H9 (cell line): ENCODE data around the gene CABLES2. TPM values are rescaled to one million over a fixed set of nuclear protein-coding genes. Genes with fewer than 3 reads are reported as not detected.
"Not testable (repeated sequence)": the region's sequence is repeated elsewhere in the genome, so short reads cannot be mapped to it uniquely, and the experiment has no call there.

Experiments
- DNase-seq: peaks from one replicate; pipeline ENCODE4 v3.0.0-alpha.2; 2017
- H2AFZ ChIP-seq: one replicate; pipeline ENCODE4 v1.6.1; 2013; ENCODE audit warnings: mild to moderate bottlenecking, low read length, control low read depth, moderate library complexity
- H2AK5ac ChIP-seq: 2 replicates; pipeline ENCODE4 v1.6.1; 2013; ENCODE audit warnings: low read length, control low read depth, mixed read lengths; ENCODE audit not compliant: insufficient read length
- H2BK120ac ChIP-seq: one replicate; pipeline ENCODE4 v1.6.1; 2013; ENCODE audit warnings: low read depth, mild to moderate bottlenecking, low read length, control low read depth, inconsistent platforms; ENCODE audit not compliant: poor library complexity, severe bottlenecking
- H2BK12ac ChIP-seq: 2 replicates; pipeline ENCODE4 v1.6.1; 2013; ENCODE audit warnings: low read length, control low read depth, mixed read lengths, low read depth; ENCODE audit not compliant: insufficient read length
- H2BK15ac ChIP-seq: 2 replicates; pipeline ENCODE4 v1.6.1; 2013; ENCODE audit warnings: low read depth, low read length, control low read depth
- H2BK20ac ChIP-seq: one replicate; pipeline ENCODE4 v1.6.1; 2013; ENCODE audit warnings: low read depth, mild to moderate bottlenecking, low read length, control low read depth, inconsistent platforms; ENCODE audit not compliant: poor library complexity, severe bottlenecking
- H2BK5ac ChIP-seq: 2 replicates; pipeline ENCODE4 v1.6.1; 2013; ENCODE audit warnings: low read length, control low read depth, mixed read lengths; ENCODE audit not compliant: insufficient read length
- H3K14ac ChIP-seq: 2 replicates; pipeline ENCODE4 v1.6.1; 2013; ENCODE audit warnings: low read length, control low read depth; ENCODE audit not compliant: insufficient read depth
- H3K18ac ChIP-seq: 2 replicates; pipeline ENCODE4 v1.6.1; 2013; ENCODE audit warnings: low read depth, mild to moderate bottlenecking, mixed read lengths, low read length, control low read depth; ENCODE audit not compliant: insufficient read length
- H3K23ac ChIP-seq: 2 replicates; pipeline ENCODE4 v1.6.1; 2013; ENCODE audit warnings: low read length, control low read depth, mixed read lengths, low read depth; ENCODE audit not compliant: insufficient read length
- H3K23me2 ChIP-seq: 2 replicates; pipeline ENCODE4 v1.6.1; 2013; ENCODE audit warnings: low read depth, mild to moderate bottlenecking, mixed read lengths, low read length, control low read depth; ENCODE audit not compliant: insufficient read length, poor library complexity, severe bottlenecking
- H3K27ac ChIP-seq: 2 replicates; pipeline ENCODE4 v1.5.1; 2013; ENCODE audit warnings: low read length, control low read depth, mixed read lengths, low read depth; ENCODE audit not compliant: insufficient read length
- H3K27me3 ChIP-seq: 2 replicates; pipeline ENCODE4 v1.6.1; 2013; ENCODE audit warnings: low read length, control low read depth, inconsistent platforms; ENCODE audit not compliant: insufficient read depth
- H3K4ac ChIP-seq: 2 replicates; pipeline ENCODE4 v1.6.1; 2013; ENCODE audit warnings: low read depth, mild to moderate bottlenecking, control low read depth, inconsistent platforms, low read length, moderate library complexity
- H3K4me1 ChIP-seq: 2 replicates; pipeline ENCODE4 v1.6.1; 2013; ENCODE audit warnings: low read length, control low read depth, inconsistent platforms; ENCODE audit not compliant: insufficient read depth
- H3K4me2 ChIP-seq: 2 replicates; pipeline ENCODE4 v1.6.1; 2013; ENCODE audit warnings: low read length, control low read depth, mixed read lengths; ENCODE audit not compliant: insufficient read length, insufficient read depth
- H3K56ac ChIP-seq: 2 replicates; pipeline ENCODE4 v1.6.1; 2013; ENCODE audit warnings: low read depth, mild to moderate bottlenecking, mixed read lengths, low read length, control low read depth; ENCODE audit not compliant: insufficient read length
- H3K79me1 ChIP-seq: 2 replicates; pipeline ENCODE4 v1.6.1; 2013; ENCODE audit warnings: low read depth, mild to moderate bottlenecking, moderate library complexity, low read length, control low read depth, inconsistent platforms; ENCODE audit not compliant: insufficient read depth, poor library complexity, severe bottlenecking
- H3K79me2 ChIP-seq: 2 replicates; pipeline ENCODE4 v1.6.1; 2013; ENCODE audit warnings: low read length, control low read depth, inconsistent platforms; ENCODE audit not compliant: insufficient read depth
- H3K9ac ChIP-seq: 2 replicates; pipeline ENCODE4 v1.6.1; 2013; ENCODE audit warnings: low read length, control low read depth, mixed read lengths; ENCODE audit not compliant: insufficient read length; ENCODE audit errors: extremely low read depth
- H3K9me3 ChIP-seq: one replicate; pipeline ENCODE4 v1.6.1; 2013; ENCODE audit warnings: low read depth, low read length, inconsistent platforms; ENCODE audit not compliant: control insufficient read depth
- H3T11ph ChIP-seq: one replicate; pipeline ENCODE4 v1.6.1; 2013; ENCODE audit warnings: mild to moderate bottlenecking, low read length, control low read depth, inconsistent platforms
- H4K20me1 ChIP-seq: one replicate; pipeline ENCODE4 v1.6.1; 2013; ENCODE audit not compliant: control insufficient read depth, insufficient read length, insufficient read depth
- H4K5ac ChIP-seq: 2 replicates; pipeline ENCODE4 v1.6.1; 2013; ENCODE audit warnings: low read depth, mild to moderate bottlenecking, mixed read lengths, low read length, control low read depth; ENCODE audit not compliant: insufficient read length
- H4K8ac ChIP-seq: replicated peaks from 2 replicates; pipeline ENCODE4 v1.6.1; 2013; ENCODE audit warnings: low read length, control low read depth, mixed read lengths, low read depth; ENCODE audit not compliant: insufficient read length
- H4K91ac ChIP-seq: 2 replicates; pipeline ENCODE4 v1.6.1; 2013; ENCODE audit warnings: low read depth, mild to moderate bottlenecking, moderate library complexity, mixed read lengths, low read length, control low read depth; ENCODE audit not compliant: insufficient read length
- H3K27ac Mint-ChIP-seq, 3 experiments: 2 replicates in 2 of 3; 3 replicates in 1 of 3; pipeline ENCODE4 v1.8.0; 2020 to 2021; ENCODE audit warnings: mixed read lengths in 3 of 3, mild to moderate bottlenecking in 1 of 3, moderate library complexity in 1 of 3
- H3K27me3 Mint-ChIP-seq: 2 replicates; pipeline ENCODE4 v1.8.0; 2021; ENCODE audit warnings: low read depth, mild to moderate bottlenecking, moderate library complexity, mixed read lengths
- H3K36me3 Mint-ChIP-seq, 3 experiments: 2 replicates in 2 of 3; 3 replicates in 1 of 3; pipeline ENCODE4 v1.8.0; 2020 to 2021; ENCODE audit warnings: low read depth in 3 of 3, mixed read lengths in 3 of 3; ENCODE audit not compliant: insufficient read depth in 1 of 3
- H3K4me1 Mint-ChIP-seq, 2 experiments: 2 replicates each; pipeline ENCODE4 v1.8.0; 2020; ENCODE audit warnings: mixed read lengths in 2 of 2
- H3K4me3 Mint-ChIP-seq, 2 experiments: 2 replicates in 1 of 2; 3 replicates in 1 of 2; pipeline ENCODE4 v1.8.0; 2020 to 2021; ENCODE audit warnings: mild to moderate bottlenecking in 2 of 2, mixed read lengths in 2 of 2, moderate library complexity in 1 of 2
- H3K9me3 Mint-ChIP-seq, 2 experiments: 2 replicates in 1 of 2; 3 replicates in 1 of 2; pipeline ENCODE4 v1.8.0; 2020; ENCODE audit warnings: mild to moderate bottlenecking in 2 of 2, mixed read lengths in 2 of 2, moderate library complexity in 1 of 2
- WGBS: extraction: QIAGEN DNeasy Blood & Tissue Kit; methylation state at CpG from one replicate; pipeline ENCODE4 v1.1.7; 2013; ENCODE audit warnings: missing lambda C conversion rate, low lambda C conversion rate, mixed read lengths; ENCODE audit not compliant: insufficient read length; ENCODE audit errors: extremely low coverage; 5-methylcytosine and 5-hydroxymethylcytosine counted together
- total RNA-seq: library from RNA; stranded (reverse); gene quantifications from 2 replicates; pipeline ENCODE4 v1.2.1, GENCODE V29; 2021
- TF ChIP-seq, protein P1 (sequence below): fragments of 200-600 bp; sonication (generic); conservative IDR thresholded peaks from 3 replicates; pipeline ENCODE4 v1.8.0; 2021; ENCODE audit warnings: antibody characterized with exemption, mild to moderate bottlenecking

Gene CABLES2
- total RNA-seq, 1 experiment from 2014 or later = 10.8 TPM

DNA sequence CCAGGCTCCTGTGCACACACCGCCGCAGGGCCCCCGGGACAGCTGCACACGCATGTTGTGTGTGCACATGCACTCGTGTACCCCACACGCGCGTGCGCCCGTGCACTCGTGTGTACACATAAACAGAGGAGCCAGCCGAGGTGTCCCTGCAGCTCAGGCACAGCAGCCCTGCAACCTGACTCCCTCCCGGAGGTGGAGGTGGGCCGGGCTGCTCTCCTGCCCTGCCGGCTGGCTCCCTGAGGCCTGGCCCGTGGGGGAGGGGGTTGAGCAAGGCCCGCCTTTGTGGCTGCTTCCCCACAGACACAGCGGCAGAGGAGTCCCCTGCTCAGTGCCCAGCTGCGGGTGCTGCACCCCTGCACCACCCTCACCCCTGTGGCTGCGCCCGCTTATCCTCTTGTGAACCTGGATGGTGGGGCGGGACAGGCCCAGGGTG is 19.6 kb upstream of the CABLES2 start:
- Mint-ChIP-seq H3K4me3 (peak overlapping the region; percentile 14 to 48; a peak in 3 of 5 replicates), H3K36me3 (0 out of 7 replicates have a peak, but pooled peaks cover 0 to 4% (median 0%) of the 10 kb centered on the region in 3 experiments), H3K27ac (peak overlapping the region in 1 of 3 experiments; percentile 86; a peak in 3 of 7 replicates), H3K4me1 (peaks cover 25 to 58% of the 10 kb centered on the region in 2 experiments), H3K9me3 (peaks cover 0 to 3% of the 10 kb centered on the region in 2 experiments; a peak in 2 of 5 replicates), H3K27me3 (peaks cover 8% of the 10 kb centered on the region)
- Histone ChIP-seq H4K8ac (no peak overlapping the region), H2AFZ (no peak overlapping the region), H2BK120ac (no peak overlapping the region), H4K91ac (no peak overlapping the region), H3K14ac (peak overlapping the region; percentile 67), H3K4ac (no peak overlapping the region), H3K23ac (no peak overlapping the region), H3K79me1 (no peaks in the 10 kb centered on the region), H3K4me1 (peaks cover 3% of the 10 kb centered on the region; the same call in 1 of the 2 replicates), H2AK5ac (no peak overlapping the region), H2BK5ac (no peak overlapping the region), H3K23me2 (no peaks in the 10 kb centered on the region), H2BK20ac (no peak overlapping the region), H3K27me3 (no peaks in the 10 kb centered on the region), H4K20me1 (no peaks in the 10 kb centered on the region), H3T11ph (no peak overlapping the region), H3K9ac (no peak overlapping the region), H3K27ac (no peak overlapping the region), H3K79me2 (no peaks in the 10 kb centered on the region), H3K4me2 (no peak overlapping the region), H3K9me3 (no peaks in the 10 kb centered on the region), H2BK15ac (no peak overlapping the region), H2BK12ac (no peak overlapping the region), H3K18ac (peak overlapping the region; percentile 59), H3K56ac (no peak overlapping the region), H4K5ac (no peak overlapping the region)
- peak; percentile 77 for DNase-seq
- no CpG with 5 or more reads among the region's 22 CpGs for WGBS
- TF ChIP-seq, protein P1, sequence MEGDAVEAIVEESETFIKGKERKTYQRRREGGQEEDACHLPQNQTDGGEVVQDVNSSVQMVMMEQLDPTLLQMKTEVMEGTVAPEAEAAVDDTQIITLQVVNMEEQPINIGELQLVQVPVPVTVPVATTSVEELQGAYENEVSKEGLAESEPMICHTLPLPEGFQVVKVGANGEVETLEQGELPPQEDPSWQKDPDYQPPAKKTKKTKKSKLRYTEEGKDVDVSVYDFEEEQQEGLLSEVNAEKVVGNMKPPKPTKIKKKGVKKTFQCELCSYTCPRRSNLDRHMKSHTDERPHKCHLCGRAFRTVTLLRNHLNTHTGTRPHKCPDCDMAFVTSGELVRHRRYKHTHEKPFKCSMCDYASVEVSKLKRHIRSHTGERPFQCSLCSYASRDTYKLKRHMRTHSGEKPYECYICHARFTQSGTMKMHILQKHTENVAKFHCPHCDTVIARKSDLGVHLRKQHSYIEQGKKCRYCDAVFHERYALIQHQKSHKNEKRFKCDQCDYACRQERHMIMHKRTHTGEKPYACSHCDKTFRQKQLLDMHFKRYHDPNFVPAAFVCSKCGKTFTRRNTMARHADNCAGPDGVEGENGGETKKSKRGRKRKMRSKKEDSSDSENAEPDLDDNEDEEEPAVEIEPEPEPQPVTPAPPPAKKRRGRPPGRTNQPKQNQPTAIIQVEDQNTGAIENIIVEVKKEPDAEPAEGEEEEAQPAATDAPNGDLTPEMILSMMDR = no peak

DNA sequence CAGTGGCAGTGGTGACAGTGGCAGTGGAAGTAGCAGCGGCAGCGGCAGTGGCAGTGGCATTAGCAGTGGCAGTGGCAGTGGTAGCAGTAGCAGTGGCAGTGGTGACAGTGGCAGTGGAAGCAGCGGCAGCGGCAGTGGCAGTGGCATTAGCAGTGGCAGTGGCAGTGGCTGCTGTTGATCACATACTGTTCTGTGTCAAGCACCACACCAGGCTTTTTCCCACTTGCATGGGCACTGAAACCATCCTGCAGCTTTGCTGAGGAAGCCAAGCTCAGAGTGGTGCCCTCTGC is 18.9 kb upstream of the CABLES2 start:
- not testable (repeated sequence) for H4K5ac ChIP-seq, H2BK20ac ChIP-seq, H2BK15ac ChIP-seq, H3K4me1 ChIP-seq, H3K4ac ChIP-seq, H3T11ph ChIP-seq, H3K27me3 ChIP-seq, H2BK120ac ChIP-seq, H3K27ac ChIP-seq, H3K18ac ChIP-seq, H2AFZ ChIP-seq, H3K23ac ChIP-seq, H2AK5ac ChIP-seq, H4K8ac ChIP-seq, H3K27ac Mint-ChIP-seq, H3K79me2 ChIP-seq, H3K23me2 ChIP-seq, H3K9ac ChIP-seq, H3K9me3 Mint-ChIP-seq, H3K56ac ChIP-seq, H3K9me3 ChIP-seq, H4K91ac ChIP-seq, H4K20me1 ChIP-seq, H2BK12ac ChIP-seq, H3K79me1 ChIP-seq, H3K27me3 Mint-ChIP-seq, H2BK5ac ChIP-seq, H3K4me2 ChIP-seq, DNase-seq, H3K14ac ChIP-seq, H3K4me3 Mint-ChIP-seq, H3K36me3 Mint-ChIP-seq
- H3K4me1 Mint-ChIP-seq = peaks cover 18 to 56% of the 10 kb centered on the region in 2 experiments
- no CpG with 5 or more reads among the region's 4 CpGs for WGBS
